ENCODE results near the gene GOSR1.

The GOSR1 gene

GRCh38 chr17:30449480-30449879 lies 27.7 kb upstream of the GOSR1 start:
- H3K27ac ChIP-seq (ENCODE audit: extremely low read depth, low read depth, low read length), result no peak overlapping the region
- TF ChIP-seq, protein P1, sequence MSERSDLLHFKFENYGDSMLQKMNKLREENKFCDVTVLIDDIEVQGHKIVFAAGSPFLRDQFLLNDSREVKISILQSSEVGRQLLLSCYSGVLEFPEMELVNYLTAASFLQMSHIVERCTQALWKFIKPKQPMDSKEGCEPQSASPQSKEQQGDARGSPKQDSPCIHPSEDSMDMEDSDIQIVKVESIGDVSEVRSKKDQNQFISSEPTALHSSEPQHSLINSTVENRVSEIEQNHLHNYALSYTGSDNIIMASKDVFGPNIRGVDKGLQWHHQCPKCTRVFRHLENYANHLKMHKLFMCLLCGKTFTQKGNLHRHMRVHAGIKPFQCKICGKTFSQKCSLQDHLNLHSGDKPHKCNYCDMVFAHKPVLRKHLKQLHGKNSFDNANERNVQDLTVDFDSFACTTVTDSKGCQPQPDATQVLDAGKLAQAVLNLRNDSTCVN (tag by site-specific recombination; optimal IDR thresholded peaks at IDR 0.05), result no peak
- TF ChIP-seq ZBTB44 (tag by site-specific recombination; IDR thresholded peaks at IDR 0.05), result no peak
- no peak for TF ChIP-seq ZNF571 (tag by site-specific recombination; IDR thresholded peaks at IDR 0.05)
- no peak for TF ChIP-seq ZNF2 (tag by site-specific recombination; IDR thresholded peaks at IDR 0.05)
- TF ChIP-seq, protein P2, sequence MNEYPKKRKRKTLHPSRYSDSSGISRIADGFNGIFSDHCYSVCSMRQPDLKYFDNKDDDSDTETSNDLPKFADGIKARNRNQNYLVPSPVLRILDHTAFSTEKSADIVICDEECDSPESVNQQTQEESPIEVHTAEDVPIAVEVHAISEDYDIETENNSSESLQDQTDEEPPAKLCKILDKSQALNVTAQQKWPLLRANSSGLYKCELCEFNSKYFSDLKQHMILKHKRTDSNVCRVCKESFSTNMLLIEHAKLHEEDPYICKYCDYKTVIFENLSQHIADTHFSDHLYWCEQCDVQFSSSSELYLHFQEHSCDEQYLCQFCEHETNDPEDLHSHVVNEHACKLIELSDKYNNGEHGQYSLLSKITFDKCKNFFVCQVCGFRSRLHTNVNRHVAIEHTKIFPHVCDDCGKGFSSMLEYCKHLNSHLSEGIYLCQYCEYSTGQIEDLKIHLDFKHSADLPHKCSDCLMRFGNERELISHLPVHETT (tag by site-specific recombination; IDR thresholded peaks at IDR 0.05), result no peak
- no peak for TF ChIP-seq ZFP41 (tag by site-specific recombination; IDR thresholded peaks at IDR 0.05; ENCODE audit: borderline replicate concordance)
- no peak for TF ChIP-seq ZNF350 (tag by site-specific recombination; IDR thresholded peaks at IDR 0.05)
- no peak for TF ChIP-seq WT1 (tag by site-specific recombination; IDR thresholded peaks at IDR 0.05)
- no peak for TF ChIP-seq ZNF398 (tag by site-specific recombination; IDR thresholded peaks at IDR 0.05)
- TF ChIP-seq ZNF132 (tag by site-specific recombination; IDR thresholded peaks at IDR 0.05; ENCODE audit: borderline replicate concordance), result no peak
- no peak for TF ChIP-seq KLF16 (tag by site-specific recombination; IDR thresholded peaks at IDR 0.05)
- no peak for TF ChIP-seq PRDM4 (tag by site-specific recombination; IDR thresholded peaks at IDR 0.05)
- TF ChIP-seq, protein P3, sequence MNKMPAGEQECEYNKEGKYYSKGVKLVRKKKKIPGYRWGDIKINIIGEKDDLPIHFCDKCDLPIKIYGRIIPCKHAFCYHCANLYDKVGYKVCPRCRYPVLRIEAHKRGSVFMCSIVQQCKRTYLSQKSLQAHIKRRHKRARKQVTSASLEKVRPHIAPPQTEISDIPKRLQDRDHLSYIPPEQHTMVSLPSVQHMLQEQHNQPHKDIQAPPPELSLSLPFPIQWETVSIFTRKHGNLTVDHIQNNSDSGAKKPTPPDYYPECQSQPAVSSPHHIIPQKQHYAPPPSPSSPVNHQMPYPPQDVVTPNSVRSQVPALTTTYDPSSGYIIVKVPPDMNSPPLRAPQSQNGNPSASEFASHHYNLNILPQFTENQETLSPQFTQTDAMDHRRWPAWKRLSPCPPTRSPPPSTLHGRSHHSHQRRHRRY (tag by site-specific recombination; IDR thresholded peaks at IDR 0.05), result no peak
- TF ChIP-seq ZNF560 (tag by site-specific recombination; IDR thresholded peaks at IDR 0.05; ENCODE audit: borderline replicate concordance), result no peak
- TF ChIP-seq ZNF530 (tag by site-specific recombination; IDR thresholded peaks at IDR 0.05; ENCODE audit: low read depth), result no peak
- TF ChIP-seq OVOL3 (tag by site-specific recombination; IDR thresholded peaks at IDR 0.05), result no peak
- no peak for TF ChIP-seq ZNF248 (tag by site-specific recombination; IDR thresholded peaks at IDR 0.05)
- no peak for TF ChIP-seq ZNF366 (tag by site-specific recombination; conservative IDR thresholded peaks at IDR 0.05)
- TF ChIP-seq AEBP2 (tag by site-specific recombination; IDR thresholded peaks at IDR 0.05; ENCODE audit: borderline replicate concordance), result no peak
- H3K4me1 ChIP-seq (ENCODE audit: control insufficient read depth, insufficient read depth, low read length), result no peaks in the 10 kb centered on the region
- no peaks in the 10 kb centered on the region for H3K9me3 ChIP-seq (ENCODE audit: control insufficient read depth, insufficient read depth, low read depth, low read length)
- no peak overlapping the region for H3K4me3 ChIP-seq (ENCODE audit: low read depth, low read length)
- ChIA-PET CTCF (interaction anchor here (1.2 kb wide), 1 partner anchor 109 kb away, joined by 4 read pairs; no protein-coding TSS in a partner anchor), POLR2A (no interaction called here)
- H3K36me3 ChIP-seq (ENCODE audit: control insufficient read depth in 2 of 2, insufficient read depth in 1 of 2, low read length in 2 of 2), result peaks cover 47 to 64% of the 10 kb centered on the region in 2 experiments

Measured in HEK293 (cell line).